Cardiac fibroblast (primary cell): ENCODE data around the gene RESF1.

Experiments used
- DNase-seq, 2 donors: peaks; one replicate each; pipeline versions ENCODE4 v3.0.0 to v3.0.0-alpha.2; 2010; ENCODE audit warnings: low read depth in 2 of 2
- H3K4me3 ChIP-seq, 2 donors: replicated peaks in 1 of 2; 1 replicate in 1 of 2; 2 replicates in 1 of 2; pipeline ENCODE4 v1.5.1; 2011; ENCODE audit warnings: low read depth in 2 of 2, low read length in 2 of 2, mild to moderate bottlenecking in 2 of 2, moderate library complexity in 1 of 2
- CTCF ChIP-seq: IDR thresholded peaks from one replicate; pipeline ENCODE4 v1.5.1; 2011; ENCODE audit warnings: low read depth, mild to moderate bottlenecking, low read length, inconsistent platforms

The RESF1 gene

GRCh38 chr12:31951008-31951407 is 8.2 kb upstream of the RESF1 start:
- no peak for DNase-seq
- no peak overlapping the region for H3K4me3 ChIP-seq
- no peak for TF ChIP-seq CTCF

GRCh38 chr12:31951939-31952338 is 7.3 kb upstream of the RESF1 start:
- TF ChIP-seq CTCF = no peak
- no peak overlapping the region for H3K4me3 ChIP-seq
- no peak for DNase-seq

- H3K4me3 ChIP-seq = no peak overlapping the region
- no peak for DNase-seq
- TF ChIP-seq CTCF = no peak
Measured at GRCh38 chr12:31952418-31952817, 6.8 kb upstream of the RESF1 start.

GRCh38 chr12:31954925-31955858 is 4.0 kb upstream of the RESF1 start:
- no peak for DNase-seq
- no peak for TF ChIP-seq CTCF
- H3K4me3 ChIP-seq = no peak overlapping the region

- DNase-seq = no peak
- peak overlapping the region; percentile 59 to 77 for H3K4me3 ChIP-seq
- no peak for TF ChIP-seq CTCF
Measured at GRCh38 chr12:31958569-31959160, 550 bp upstream of the RESF1 start.

- peak; percentile 6 for TF ChIP-seq CTCF
- peak; percentile 64 to 74 for DNase-seq
Measured at GRCh38 chr12:31959701-31960391, 631 bp downstream of the RESF1 start.

More at GRCh38 chr12:31959701-31960391, 631 bp downstream of the RESF1 start:
- peak overlapping the region; percentile 59 to 77 for H3K4me3 ChIP-seq
